HG02623 (cell line): ENCODE data around the gene NSMCE1.

Experiments used
- ATAC-seq: cut with Tn5 transposase; IDR thresholded peaks from one replicate; pipeline ENCODE4 v1.9.1; 2021; ENCODE audit warnings: moderate library complexity; ENCODE audit not compliant: unreplicated experiment

The NSMCE1 gene

DNA sequence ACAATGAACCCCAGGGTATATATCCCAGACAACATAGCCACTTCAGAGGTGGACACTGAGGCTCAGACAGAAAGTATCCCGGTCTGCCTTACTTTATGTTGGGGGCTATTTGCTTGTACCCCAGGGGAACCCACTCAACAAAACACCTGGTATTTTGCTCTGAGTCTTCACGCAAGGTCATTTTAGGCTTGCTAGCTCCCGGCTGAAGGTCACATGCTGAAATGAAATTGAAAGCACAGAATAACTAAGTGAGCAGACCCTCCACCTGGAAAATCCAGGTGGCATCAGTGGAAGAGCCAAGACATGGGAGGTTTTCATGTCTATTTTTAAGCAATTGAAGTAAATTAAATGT is 69.4 kb downstream of the NSMCE1 start:
- no peak for ATAC-seq

DNA sequence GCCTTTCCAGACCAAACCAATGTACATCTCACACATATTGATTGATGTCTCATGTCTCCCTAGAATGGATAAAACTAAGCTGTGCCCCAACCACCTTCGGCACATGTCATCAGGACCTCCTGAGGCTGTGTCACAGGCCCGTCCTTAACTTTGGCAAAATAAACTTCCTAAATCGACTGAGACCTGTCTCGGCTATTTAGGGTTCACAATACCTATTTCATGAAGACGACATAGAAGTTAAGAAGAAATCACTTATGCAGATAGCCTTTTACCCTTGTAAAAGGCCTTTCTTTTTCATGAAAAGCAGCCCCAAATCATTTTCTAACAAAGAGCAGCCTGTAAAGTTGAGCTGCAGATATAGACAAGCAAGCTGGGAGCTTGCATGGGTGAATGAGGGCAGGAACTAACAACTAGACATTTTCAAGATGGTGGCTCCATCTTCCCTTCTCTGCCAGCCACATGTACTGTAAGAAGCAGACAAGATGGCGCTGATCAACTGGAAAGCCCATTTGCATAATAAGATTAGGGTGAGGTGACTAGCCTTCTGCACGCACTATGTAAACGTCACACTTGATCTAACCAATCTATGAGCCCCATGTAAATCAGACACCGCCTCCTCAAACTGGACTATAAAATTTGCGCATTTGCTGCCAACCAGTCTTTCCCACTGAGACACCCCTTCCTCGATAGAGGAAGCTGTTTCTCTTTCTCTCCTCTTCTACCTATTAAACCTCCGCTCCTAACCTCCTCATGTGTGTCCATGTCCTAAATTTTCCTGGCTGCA is 69.9 kb downstream of the NSMCE1 start:
- no peak for ATAC-seq

DNA sequence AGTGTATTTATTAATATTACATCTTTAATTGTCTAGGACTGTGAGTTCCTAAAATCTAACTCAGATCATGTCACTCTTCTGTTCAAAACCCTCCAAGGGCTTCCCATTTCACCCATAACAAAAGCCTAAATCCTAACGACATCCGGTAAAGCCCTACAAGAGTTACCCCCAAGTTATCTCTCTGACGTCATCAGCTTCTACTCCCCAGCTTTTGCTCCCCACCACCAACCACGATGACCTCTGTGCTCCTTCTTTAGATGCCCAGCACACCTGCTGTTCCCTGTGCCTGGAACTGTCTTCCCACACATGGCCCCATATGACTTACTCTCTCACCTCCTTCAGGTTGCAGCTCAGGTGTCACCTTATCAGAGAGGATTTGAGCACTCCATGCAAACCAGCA is 71.6 kb downstream of the NSMCE1 start:
- ATAC-seq, result no peak

DNA sequence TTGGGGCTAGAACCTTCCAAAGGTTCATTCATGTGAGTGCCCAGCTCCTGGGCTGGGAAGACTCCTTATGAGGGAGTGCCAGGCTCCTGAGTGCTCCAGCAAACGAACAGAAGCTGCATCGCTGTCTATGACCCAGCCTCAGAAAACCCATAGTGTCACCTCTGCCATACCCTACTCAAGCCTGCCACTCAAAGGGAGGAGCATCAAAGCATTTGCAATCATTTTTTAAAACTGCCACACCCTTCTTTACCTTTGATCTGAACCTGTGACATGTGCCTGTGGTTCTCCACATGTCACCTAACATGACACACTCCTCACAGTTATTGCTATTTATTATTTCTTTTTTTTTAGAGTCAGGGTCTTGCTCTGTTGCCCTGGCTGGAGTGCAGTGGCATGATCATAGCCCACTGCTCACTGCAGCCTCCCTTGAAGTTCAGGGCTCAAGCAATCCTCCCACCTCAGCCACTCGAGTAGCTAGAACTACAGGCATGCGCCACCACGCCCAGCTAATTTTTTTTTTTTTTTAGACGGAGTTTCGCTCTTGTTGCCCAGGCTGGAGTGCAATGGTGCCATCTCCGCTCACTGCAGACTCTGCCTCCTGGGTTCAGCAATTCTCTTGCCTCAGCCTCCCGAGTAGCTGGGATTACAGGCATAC is 72.5 kb downstream of the NSMCE1 start:
- ATAC-seq, result no peak

DNA sequence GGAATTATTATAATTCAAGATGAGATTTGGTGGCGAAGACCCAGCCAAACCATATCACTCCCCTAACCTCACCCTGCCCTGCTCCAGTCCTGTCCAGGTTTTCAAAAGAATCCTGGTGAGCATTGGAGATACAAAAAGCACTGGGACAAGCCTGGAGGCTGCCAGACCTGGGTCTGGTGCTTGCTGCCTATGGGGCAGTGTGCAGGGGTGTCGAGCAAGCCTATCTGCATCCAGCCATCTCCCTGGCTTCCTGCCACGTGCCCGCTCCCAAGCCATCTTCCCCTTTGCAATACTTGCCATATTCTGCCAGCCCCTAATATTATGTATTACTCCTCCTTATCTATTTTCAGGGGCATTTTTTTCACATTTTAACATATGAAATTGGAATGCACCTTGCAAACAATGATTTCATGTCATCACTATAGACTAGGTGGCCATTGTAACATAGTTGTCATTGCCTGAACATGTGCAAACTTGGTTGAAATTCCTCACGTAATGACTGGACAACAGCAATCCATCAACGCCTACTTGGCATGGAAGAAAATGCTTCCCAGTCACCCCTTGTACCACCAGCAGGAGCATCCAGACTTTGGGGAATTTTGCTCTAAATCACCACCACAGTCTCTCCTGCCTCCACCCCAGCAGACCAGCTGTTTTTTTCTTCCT is 73.4 kb downstream of the NSMCE1 start:
- no peak for ATAC-seq

DNA sequence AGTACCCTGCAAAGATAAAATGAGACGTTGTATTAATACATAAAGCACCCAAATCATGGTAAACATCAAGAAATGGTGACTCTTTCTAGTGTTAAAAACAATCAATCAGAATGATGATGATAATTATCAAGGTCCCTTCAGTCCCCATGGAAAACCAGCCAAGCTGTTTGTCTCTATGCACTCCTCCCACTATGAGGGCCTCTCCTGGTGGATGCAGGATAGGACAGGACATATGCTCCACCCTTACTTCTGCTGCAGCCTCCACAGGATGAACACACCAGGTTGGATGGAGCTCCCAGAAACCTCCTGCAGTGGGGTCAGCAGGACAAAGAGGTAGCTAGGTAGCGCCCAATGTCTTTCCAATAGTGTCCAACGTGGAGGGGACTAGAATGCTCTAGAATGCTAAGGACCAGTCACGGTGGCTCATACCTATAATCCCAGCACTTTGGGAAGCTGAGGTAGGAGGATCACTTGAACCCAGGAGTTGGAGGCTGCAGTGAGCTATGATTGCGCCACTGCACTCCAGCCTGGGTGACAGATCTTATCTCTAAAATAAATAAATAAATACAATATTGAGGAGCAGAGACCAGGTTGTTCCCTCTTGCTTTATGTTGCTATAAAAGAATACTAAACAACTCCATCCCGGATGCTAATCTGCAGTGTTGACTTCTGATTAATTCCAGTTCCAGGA is 75.1 kb downstream of the NSMCE1 start:
- no peak for ATAC-seq

DNA sequence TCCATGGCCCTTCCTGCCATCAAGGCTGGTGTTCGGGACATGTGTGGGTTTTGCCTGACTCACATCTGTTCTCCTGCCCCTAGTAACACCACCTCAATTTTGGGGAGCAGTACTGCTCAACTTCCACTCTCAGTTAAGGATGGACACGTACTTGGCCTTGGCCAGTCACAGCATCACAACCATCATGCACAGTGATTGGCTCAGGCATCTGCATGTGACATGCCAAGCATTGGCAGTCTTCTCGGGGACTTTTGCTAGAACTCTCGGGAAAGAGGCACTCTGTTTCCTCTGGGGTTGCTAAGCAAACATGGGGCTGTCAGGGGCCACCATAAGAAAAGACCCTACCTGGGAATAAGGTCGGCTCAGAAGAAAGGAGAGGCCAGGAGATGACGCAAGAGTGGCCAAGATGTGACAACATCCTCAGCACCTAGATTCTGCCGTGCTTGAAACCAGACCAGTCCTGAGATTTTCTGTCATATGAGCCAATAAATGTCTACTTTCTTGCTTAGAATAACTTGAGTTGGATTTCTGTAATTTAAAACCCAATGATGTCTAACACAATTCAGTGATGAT is 77.1 kb downstream of the NSMCE1 start:
- no peak for ATAC-seq

DNA sequence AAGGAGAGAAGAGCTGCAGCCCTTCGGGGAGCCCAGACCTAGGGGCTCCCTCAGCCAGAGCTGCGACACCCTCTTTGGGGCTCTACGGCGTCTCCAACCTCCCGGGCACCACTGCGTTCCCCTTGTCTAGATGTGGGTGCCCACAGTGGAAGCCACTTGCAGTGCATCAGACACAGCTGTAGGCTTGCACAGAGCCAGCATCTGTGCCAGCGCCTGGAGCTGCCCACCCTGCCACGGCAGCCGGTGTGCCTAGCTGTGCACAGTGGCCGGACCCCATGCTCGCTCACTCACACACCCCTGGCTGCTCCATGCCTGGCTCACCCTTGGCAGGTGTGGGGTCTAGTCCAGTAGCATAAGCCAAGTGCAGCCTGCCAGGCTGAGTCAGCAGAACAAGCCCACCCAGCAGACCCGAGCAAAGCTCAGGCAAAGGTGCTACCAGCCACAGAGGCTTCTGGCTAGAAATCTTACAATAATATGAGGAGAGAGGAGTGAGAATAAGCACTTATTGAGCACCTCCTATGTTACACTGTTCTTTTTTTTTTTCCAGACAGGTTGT is 78.2 kb downstream of the NSMCE1 start:
- ATAC-seq, result no peak

DNA sequence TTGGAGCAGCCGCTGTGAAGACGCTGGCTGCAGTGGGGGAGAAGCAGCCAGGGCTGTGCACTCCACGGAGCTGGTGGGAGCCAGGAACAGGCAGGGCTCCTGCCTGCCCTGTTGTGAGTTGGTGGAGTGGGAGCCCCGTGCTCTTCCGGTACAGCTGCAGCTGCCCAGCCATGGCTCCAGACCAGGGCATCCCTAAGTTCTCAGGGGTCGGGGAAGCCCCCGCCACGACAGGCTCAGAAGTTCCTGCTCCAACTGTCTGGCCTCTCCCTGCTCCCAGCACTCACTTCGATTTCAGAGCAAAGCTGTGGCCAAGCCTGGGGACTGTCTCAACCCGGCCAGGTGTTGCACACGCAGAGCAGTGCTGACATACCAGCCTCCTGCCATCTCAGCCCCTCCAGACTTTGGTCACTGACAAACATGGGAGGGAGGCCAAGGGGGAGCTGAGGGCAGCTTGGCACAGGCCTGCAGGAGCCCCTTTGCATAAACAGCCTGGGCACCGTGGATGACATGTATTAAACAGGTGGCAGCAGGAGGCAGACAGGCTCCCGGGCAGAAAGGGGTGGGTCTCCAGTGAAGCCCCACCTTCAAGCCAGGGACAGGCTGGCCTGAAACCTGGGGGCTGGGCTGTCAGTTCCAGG is 79.1 kb downstream of the NSMCE1 start:
- no peak for ATAC-seq

DNA sequence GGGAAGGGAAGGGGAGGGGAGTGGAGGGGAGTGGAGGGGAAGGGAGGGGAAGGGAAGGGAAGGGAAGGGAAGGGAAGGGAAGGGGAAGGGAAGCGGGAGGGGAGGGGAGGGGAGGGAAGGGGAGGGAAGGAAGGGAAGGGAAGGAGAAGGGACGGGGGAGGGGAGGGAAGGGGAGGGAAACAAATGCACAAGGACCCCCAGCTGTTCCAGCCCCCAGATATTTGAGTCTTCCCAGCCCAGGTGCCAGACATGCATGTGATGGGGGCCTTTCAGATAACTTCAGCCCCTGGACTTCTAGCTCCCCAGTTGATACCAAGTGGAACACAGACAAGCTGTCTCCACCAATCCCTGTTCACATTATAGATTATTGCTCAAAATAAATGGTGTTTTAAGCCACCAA is 79.9 kb downstream of the NSMCE1 start:
- ATAC-seq, result no peak

DNA sequence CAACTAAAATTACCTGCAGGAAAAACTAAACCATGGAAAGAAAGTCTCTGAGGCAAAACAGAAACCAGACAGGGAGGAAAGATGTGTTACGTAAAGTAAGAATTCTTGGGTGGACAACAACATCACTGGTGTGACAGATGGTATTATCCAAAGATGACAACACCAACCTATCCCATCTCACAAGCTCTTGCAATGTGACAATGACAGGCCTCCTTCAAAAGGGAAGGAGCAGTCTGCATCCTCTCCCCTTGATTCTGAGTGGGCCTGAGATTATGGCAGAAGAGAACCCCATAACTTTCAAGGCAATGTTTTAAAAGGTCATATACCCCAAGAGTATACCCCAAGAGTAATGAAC is 82.8 kb downstream of the NSMCE1 start:
- no peak for ATAC-seq

DNA sequence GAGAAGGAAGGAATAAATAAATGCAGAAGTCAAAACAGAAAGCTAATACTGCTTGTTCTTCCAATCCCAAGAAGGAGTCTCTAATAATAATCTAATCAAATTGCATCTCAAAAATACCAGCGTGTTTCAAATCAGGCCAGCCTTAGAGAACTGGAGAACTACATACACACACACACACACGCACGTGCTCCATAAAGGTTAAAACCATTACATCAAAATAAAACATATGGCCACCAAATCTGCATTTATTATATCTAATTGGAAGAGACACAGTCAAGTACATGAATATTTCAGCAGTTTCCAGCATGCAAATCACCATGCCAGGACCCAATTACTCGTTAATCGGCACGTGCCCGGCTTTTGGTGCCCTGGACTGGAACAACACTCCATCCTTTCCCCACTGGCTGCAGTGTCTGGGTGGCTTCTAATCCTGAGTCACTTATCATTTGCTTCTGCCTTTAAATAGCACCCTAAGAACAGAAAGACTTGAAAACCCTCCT is 85.6 kb downstream of the NSMCE1 start:
- no peak for ATAC-seq

DNA sequence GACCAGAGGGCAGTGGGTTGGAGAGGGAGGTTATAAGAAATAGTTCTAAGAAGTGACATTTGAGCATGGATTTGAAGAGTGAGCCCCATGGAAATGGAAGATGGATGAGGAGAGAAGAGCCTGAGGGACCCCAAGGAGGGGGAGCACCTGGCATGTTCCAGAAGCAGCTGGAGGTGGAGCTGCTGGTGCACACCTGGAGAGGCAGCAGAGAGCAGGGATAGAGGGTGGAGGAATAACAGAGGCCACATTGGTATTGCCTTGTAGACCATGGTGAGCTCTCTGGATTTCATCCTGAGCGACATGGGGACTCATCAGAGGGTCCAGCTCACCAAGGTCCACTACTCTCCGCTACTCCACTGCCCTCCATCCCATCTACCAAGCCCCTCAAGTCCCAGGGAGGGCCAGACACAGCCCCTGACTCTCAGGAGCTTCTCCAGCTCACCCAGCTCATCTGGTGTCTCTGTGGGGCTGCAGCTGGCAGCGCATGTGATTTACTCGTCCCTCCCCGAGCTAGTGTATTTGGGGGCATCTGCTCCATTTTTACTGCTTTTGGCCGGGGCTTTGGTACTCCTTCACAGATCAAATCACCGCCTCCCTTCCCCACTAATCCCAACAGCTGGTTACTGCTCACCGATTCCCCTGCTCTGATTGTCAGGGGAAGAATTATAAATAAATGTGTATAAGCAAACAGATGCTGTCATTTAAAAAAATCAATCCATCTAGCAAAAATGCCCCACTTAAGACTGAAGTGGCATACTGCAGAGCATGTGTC is 87.4 kb downstream of the NSMCE1 start:
- no peak for ATAC-seq

DNA sequence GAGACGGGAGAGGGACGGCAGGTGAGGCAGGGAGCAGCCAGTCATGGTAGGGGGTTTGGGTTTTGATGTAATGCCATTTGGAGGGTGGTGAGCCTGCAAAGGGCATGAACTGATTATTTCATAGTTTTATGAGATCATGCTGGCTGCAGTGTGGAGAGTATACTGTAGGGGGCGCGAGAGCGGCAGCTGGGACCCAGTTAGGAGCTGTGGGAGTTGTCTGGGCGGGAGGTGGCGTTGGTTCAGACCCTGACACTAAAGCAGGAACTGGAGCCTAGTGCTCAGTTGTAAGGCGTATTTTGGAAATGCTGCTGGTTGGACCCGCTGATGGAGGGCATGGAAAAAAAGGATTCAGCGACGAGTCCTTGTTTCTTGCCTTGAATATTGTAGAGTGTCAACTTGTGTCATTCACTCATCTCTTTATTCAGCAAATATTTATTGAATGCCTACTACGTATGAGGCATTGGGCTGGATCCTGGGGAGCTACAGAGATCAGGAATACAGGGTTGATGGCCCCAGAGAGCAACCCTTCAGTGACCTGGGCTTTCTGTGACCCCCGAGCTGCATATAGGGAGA is 89.0 kb downstream of the NSMCE1 start:
- peak; percentile 47 for ATAC-seq

DNA sequence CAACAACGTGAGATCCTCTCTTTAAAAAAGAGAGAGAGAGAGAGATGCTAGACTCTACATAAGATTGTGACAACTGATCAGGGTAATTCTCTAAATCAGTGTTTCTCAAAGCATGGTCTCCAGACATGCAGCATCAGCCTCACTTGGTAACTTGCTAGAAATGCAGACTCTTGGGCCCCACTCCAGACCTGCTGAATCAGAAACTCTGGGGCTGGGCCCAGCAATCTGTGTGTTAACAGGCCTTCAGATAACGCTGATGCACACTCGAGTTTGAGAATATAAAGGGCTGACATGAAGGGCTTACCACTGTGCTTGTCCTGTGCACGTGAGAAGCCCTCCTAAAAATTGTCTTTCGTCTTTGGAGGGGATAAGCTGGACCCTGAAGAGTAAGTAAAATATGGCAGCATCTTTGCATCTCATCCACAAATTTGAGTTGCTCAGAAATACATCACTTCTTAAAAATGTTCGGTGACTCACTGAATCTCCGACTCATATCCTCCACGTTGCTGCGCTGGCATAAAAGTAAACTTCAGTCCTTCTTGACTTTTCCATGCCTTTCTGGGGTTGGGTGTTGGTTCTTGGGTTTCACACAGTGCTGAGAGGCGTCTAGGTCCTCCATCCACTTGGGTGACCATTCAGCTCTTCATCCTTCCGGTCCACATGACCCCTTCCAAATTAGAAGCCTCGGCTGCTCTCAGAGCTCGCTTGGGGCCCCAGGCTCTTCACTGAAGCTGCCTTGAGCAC is 91.4 kb downstream of the NSMCE1 start:
- ATAC-seq, result no peak

DNA sequence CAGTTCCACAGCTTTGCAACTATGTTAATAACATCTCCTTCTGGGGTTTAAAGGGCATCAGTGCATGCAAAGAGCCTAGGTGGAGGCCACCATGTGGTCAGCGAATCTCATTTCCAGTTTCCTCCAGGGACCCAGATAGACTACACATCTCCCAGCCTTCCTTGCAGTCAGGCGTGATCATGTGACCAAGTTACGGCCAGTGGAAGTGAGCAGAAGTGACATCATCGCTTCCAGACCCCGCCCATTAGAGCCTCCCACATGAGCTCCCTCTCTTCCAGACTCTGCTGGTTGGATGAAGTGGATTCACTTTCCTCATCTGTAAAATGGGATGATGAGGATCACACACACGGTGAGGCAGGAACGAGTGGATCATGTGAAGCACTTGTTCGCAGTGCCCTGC is 92.7 kb downstream of the NSMCE1 start:
- no peak for ATAC-seq
